Liver (tissue), 9 donors: ENCODE results near the gene TBC1D4. TPM values are rescaled to one million over a fixed set of nuclear protein-coding genes. Genes with fewer than 3 reads are reported as not detected.
A peak's percentile ranks its signal among the peaks of the same experiment; 100 is the strongest.

Experiments
- DNase-seq: peaks from one replicate; pipeline ENCODE4 v3.0.0-alpha.2; 2017; ENCODE audit warnings: low spot score
- H3K27ac ChIP-seq, 2 donors: one replicate each; pipeline ENCODE4 v1.7.0; 2013; ENCODE audit warnings: inconsistent platforms in 2 of 2, low read length in 2 of 2, control low read depth in 1 of 2, low read depth in 1 of 2, mild to moderate bottlenecking in 1 of 2
- H3K27me3 ChIP-seq, 4 donors: one replicate each; pipeline versions ENCODE4 v1.6.1 to v1.7.0; 2013; ENCODE audit warnings: low read length in 3 of 4, inconsistent platforms in 1 of 4, mild to moderate bottlenecking in 1 of 4, moderate library complexity in 1 of 4; ENCODE audit not compliant: control insufficient read depth in 4 of 4, insufficient read depth in 4 of 4
- H3K36me3 ChIP-seq, 4 donors: one replicate each; pipeline versions ENCODE4 v1.6.1 to v1.7.0; 2013; ENCODE audit warnings: low read length in 3 of 4, mild to moderate bottlenecking in 3 of 4, low read depth in 1 of 4, moderate library complexity in 1 of 4; ENCODE audit not compliant: control insufficient read depth in 4 of 4, insufficient read depth in 3 of 4
- H3K4me1 ChIP-seq, 4 donors: one replicate each; pipeline versions ENCODE4 v1.6.1 to v1.7.0; 2013; ENCODE audit warnings: low read length in 3 of 4, mild to moderate bottlenecking in 3 of 4, moderate library complexity in 1 of 4; ENCODE audit not compliant: control insufficient read depth in 4 of 4, insufficient read depth in 4 of 4
- H3K4me3 ChIP-seq, 3 donors: one replicate each; pipeline versions ENCODE4 v1.6.1 to v1.7.0; 2013; ENCODE audit warnings: low read length in 3 of 3, control low read depth in 1 of 3, low read depth in 1 of 3, mild to moderate bottlenecking in 1 of 3
- H3K9ac ChIP-seq, 2 donors: one replicate each; pipeline ENCODE4 v1.7.0; 2013; ENCODE audit warnings: low read length in 2 of 2, mild to moderate bottlenecking in 2 of 2, moderate library complexity in 2 of 2, control low read depth in 1 of 2, low read depth in 1 of 2
- H3K9me3 ChIP-seq, 4 donors: one replicate each; pipeline versions ENCODE4 v1.6.1 to v1.7.0; 2013; ENCODE audit warnings: low read length in 3 of 4; ENCODE audit not compliant: control insufficient read depth in 4 of 4
- FOXA1 ChIP-seq: IDR thresholded peaks from 2 replicates; pipeline ENCODE4 v1.6.1; 2016; ENCODE audit warnings: antibody characterized with exemption
- FOXA2 ChIP-seq: IDR thresholded peaks from 2 replicates; pipeline ENCODE4 v1.6.1; 2016; ENCODE audit warnings: antibody characterized with exemption
- JUND ChIP-seq, 2 donors: IDR thresholded peaks; 2 replicates each; pipeline ENCODE4 v1.6.1; 2016; ENCODE audit warnings: antibody characterized with exemption in 2 of 2
- NR2F2 ChIP-seq: IDR thresholded peaks from 2 replicates; pipeline ENCODE4 v1.6.1; 2016; ENCODE audit warnings: antibody characterized with exemption
- RAD21 ChIP-seq, 2 donors: IDR thresholded peaks; 2 replicates each; pipeline ENCODE4 v1.6.1; 2016; ENCODE audit warnings: antibody characterized with exemption in 2 of 2, mild to moderate bottlenecking in 2 of 2
- YY1 ChIP-seq: IDR thresholded peaks from 2 replicates; pipeline ENCODE4 v1.6.1; 2016; ENCODE audit warnings: antibody characterized with exemption, mild to moderate bottlenecking
- WGBS: extraction: QIAGEN DNeasy Blood & Tissue Kit; methylation state at CpG from one replicate; pipeline ENCODE4 v1.1.7; 2013; 5-methylcytosine and 5-hydroxymethylcytosine counted together
- polyA plus RNA-seq, 2 donors: library from polyadenylated mRNA; stranded (reverse) in 1 of 2; unstranded in 1 of 2; fragments of 200-250 nt in 1 of 2; fragments of >200 nt in 1 of 2; fragmentation: Nextera tagmentation in 1 of 2; extraction: Ambion mirVana in 1 of 2; gene quantifications; one replicate each; pipeline versions ENCODE4 v1.2.1 to v1.2.3, GENCODE V29; 2013 to 2015
- total RNA-seq, 2 donors: library from RNA; depleted of rRNA; stranded (reverse); fragments of >200 nt; gene quantifications; one replicate each; pipeline ENCODE4 v1.2.3, GENCODE V29; 2014
- TF ChIP-seq, protein P1 (sequence below): IDR thresholded peaks from 2 replicates; pipeline ENCODE4 v1.6.1; 2016; ENCODE audit warnings: antibody characterized with exemption, mild to moderate bottlenecking
- TF ChIP-seq, protein P2 (sequence below): IDR thresholded peaks from 2 replicates; pipeline ENCODE4 v1.6.1; 2016; ENCODE audit warnings: antibody characterized with exemption
- TF ChIP-seq, protein P3 (sequence below): fragments of 150-350 bp; IDR thresholded peaks from 2 replicates; pipeline ENCODE4 v1.5.1; 2017; ENCODE audit warnings: improper control_type of control experiment, low read depth, low read length; ENCODE audit not compliant: missing input control
- donor health status: healthy.
- donor health status: healthy.
- donor health status: healthy.
- donor health status: healthy.
- donor health status: healthy.

Gene TBC1D4
- total and polyA plus RNA-seq, 4 donors, result 2.3 to 11.1 (median 6.5) TPM

DNA sequence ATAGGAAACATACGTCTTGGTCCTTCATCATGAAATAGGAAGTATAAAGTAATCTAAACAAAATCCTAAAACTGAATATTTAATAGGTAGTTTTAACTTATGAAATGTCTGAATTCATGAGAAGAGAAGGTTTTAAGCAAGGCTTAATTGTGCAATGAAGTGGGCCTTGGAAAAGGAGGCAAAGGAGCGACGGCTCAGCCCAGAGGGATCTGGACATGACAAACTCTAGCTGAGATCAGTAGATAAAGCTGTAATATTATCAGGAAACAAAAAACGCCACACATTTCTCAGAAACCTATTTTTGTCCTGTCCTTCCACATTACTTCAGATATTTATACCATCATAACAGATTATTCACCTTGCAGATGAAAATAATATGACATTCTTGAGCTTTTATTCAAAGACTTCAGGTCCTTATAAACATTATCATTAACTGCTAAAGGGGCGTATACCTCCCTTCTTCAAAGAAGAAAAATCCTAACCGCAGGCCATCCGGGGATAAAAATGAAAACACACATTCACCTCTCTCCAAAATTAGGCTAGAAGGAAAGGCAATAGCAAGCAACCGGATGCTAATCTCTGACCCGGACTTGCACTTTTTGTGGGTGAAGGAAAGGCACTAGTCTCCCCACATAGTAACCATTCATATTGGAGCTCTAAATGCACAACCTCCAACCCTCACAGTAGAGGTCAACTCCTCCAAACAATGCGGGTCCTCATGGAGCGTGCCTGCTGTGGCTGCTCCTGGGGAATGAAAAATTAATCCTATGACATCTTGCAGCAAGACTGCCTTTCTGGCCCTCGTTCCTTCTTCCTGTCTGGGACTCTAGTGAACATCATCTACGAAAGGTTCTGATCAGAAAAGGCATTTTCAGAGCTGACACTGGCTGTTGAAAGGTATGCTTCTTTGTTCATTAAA is 108.8 kb downstream of the TBC1D4 start:
- Histone ChIP-seq H3K27me3 (no peaks in the 10 kb centered on the region), H3K9ac (peak overlapping the region in 1 of 2 donors; percentile 30), H3K4me1 (peaks cover 2 to 9% (median 4%) of the 10 kb centered on the region in 4 donors), H3K9me3 (no peaks in the 10 kb centered on the region), H3K27ac (no peak overlapping the region), H3K36me3 (no peaks in the 10 kb centered on the region), H3K4me3 (no peak overlapping the region)
- TF ChIP-seq, protein P1, sequence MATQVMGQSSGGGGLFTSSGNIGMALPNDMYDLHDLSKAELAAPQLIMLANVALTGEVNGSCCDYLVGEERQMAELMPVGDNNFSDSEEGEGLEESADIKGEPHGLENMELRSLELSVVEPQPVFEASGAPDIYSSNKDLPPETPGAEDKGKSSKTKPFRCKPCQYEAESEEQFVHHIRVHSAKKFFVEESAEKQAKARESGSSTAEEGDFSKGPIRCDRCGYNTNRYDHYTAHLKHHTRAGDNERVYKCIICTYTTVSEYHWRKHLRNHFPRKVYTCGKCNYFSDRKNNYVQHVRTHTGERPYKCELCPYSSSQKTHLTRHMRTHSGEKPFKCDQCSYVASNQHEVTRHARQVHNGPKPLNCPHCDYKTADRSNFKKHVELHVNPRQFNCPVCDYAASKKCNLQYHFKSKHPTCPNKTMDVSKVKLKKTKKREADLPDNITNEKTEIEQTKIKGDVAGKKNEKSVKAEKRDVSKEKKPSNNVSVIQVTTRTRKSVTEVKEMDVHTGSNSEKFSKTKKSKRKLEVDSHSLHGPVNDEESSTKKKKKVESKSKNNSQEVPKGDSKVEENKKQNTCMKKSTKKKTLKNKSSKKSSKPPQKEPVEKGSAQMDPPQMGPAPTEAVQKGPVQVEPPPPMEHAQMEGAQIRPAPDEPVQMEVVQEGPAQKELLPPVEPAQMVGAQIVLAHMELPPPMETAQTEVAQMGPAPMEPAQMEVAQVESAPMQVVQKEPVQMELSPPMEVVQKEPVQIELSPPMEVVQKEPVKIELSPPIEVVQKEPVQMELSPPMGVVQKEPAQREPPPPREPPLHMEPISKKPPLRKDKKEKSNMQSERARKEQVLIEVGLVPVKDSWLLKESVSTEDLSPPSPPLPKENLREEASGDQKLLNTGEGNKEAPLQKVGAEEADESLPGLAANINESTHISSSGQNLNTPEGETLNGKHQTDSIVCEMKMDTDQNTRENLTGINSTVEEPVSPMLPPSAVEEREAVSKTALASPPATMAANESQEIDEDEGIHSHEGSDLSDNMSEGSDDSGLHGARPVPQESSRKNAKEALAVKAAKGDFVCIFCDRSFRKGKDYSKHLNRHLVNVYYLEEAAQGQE, result no peak
- TF ChIP-seq NR2F2 (peak; percentile 66), FOXA2 (no peak), YY1 (no peak)
- TF ChIP-seq, protein P2, sequence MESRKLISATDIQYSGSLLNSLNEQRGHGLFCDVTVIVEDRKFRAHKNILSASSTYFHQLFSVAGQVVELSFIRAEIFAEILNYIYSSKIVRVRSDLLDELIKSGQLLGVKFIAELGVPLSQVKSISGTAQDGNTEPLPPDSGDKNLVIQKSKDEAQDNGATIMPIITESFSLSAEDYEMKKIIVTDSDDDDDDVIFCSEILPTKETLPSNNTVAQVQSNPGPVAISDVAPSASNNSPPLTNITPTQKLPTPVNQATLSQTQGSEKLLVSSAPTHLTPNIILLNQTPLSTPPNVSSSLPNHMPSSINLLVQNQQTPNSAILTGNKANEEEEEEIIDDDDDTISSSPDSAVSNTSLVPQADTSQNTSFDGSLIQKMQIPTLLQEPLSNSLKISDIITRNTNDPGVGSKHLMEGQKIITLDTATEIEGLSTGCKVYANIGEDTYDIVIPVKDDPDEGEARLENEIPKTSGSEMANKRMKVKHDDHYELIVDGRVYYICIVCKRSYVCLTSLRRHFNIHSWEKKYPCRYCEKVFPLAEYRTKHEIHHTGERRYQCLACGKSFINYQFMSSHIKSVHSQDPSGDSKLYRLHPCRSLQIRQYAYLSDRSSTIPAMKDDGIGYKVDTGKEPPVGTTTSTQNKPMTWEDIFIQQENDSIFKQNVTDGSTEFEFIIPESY, result no peak
- 69% methylated on average over 13 of the region's 13 CpGs for WGBS
- no peak for DNase-seq

DNA sequence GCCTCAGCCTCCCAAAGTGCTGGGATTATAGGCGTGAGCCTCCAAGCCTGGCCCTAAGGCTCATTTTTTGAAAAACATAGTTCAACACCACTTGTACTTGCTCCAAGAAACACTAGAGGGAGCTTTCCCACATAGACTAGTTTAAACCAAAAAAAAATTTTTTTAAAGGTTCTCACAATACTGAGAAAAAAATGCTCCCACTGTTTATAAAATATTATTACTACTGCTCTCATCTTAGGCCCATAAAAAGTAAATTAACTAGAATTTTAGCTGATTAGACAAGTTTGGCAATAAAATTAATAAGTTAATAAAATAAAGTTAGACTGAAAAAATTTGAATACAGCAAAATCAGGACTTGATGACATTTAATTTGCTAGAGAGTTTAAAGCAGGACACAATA is 109.5 kb downstream of the TBC1D4 start:
- no peak for DNase-seq
- peaks cover 2 to 9% (median 4%) of the 10 kb centered on the region in 4 donors for H3K4me1 ChIP-seq
- no peak overlapping the region for H3K9ac ChIP-seq
- H3K4me3 ChIP-seq, result no peak overlapping the region
- no peak overlapping the region for H3K27ac ChIP-seq
- TF ChIP-seq RAD21 (IDR thresholded peaks at IDR 0.05) (peak; percentile 78 to 81), JUND (IDR thresholded peaks at IDR 0.05) (no peak)
- TF ChIP-seq, protein P3, sequence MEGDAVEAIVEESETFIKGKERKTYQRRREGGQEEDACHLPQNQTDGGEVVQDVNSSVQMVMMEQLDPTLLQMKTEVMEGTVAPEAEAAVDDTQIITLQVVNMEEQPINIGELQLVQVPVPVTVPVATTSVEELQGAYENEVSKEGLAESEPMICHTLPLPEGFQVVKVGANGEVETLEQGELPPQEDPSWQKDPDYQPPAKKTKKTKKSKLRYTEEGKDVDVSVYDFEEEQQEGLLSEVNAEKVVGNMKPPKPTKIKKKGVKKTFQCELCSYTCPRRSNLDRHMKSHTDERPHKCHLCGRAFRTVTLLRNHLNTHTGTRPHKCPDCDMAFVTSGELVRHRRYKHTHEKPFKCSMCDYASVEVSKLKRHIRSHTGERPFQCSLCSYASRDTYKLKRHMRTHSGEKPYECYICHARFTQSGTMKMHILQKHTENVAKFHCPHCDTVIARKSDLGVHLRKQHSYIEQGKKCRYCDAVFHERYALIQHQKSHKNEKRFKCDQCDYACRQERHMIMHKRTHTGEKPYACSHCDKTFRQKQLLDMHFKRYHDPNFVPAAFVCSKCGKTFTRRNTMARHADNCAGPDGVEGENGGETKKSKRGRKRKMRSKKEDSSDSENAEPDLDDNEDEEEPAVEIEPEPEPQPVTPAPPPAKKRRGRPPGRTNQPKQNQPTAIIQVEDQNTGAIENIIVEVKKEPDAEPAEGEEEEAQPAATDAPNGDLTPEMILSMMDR, result peak; percentile 63
- no peaks in the 10 kb centered on the region for H3K36me3 ChIP-seq
- 23% methylated on average over 1 of the region's 1 CpG for WGBS
- H3K9me3 ChIP-seq, result no peaks in the 10 kb centered on the region
- no peaks in the 10 kb centered on the region for H3K27me3 ChIP-seq

DNA sequence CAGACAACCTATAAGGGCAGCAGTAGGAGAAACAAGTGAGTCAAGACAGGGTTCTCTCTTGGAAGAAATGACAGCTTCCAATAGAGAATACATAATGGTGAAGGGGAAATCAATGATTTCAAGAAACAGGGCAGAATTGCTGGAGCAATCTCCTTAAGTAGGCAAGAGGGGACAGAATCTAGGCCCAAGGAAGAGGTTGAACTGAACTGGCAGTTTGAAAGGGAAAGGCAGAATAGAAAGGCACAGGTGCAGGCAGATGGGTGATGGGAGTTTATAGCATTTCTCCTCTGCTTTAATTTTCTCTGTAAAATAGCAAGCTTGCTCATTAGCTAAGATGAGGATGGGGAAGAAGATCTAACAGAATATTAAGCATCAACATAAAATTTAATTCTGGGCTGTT is 110.8 kb downstream of the TBC1D4 start:
- Histone ChIP-seq H3K27ac (no peak overlapping the region), H3K4me1 (peaks cover 0 to 9% (median 6%) of the 10 kb centered on the region in 4 donors)
- TF ChIP-seq FOXA1, result no peak
- TF ChIP-seq, protein P1, result no peak

More for the DNA sequence above, 110.8 kb downstream of the TBC1D4 start:
- H3K27me3 ChIP-seq, result no peaks in the 10 kb centered on the region
- no peak for DNase-seq
- H3K9me3 ChIP-seq, result no peaks in the 10 kb centered on the region
- H3K4me3 ChIP-seq, result no peak overlapping the region
- H3K9ac ChIP-seq, result no peak overlapping the region
- no peaks in the 10 kb centered on the region for H3K36me3 ChIP-seq
